Neural cell (in vitro differentiated cells): ENCODE results near the gene TMEM184B. TPM values are rescaled to one million over a fixed set of nuclear protein-coding genes. Genes with fewer than 3 reads are reported as not detected.

Source experiments
- H2AFZ ChIP-seq: fragments of 200-600, 300-800 bp; sonication (generic), shearing (Covaris generic); 2 replicates; pipeline ENCODE4 v1.6.0; 2014; ENCODE audit warnings: low read depth, mild to moderate bottlenecking, antibody characterized with exemption, low read length, moderate library complexity
- H3F3A ChIP-seq: fragments of 200-600 bp; shearing (Covaris generic); 2 replicates; pipeline ENCODE4 v1.6.1; 2016; ENCODE audit warnings: mild to moderate bottlenecking, moderate library complexity, mixed read lengths, antibody characterized with exemption, low read length; ENCODE audit not compliant: insufficient read depth, poor library complexity, severe bottlenecking
- H3K27ac ChIP-seq: fragments of 200-600, 300-800 bp; sonication (generic), shearing (Covaris generic); 2 replicates; pipeline ENCODE4 v1.5.1; 2014; ENCODE audit warnings: mild to moderate bottlenecking, low read length, moderate library complexity
- H3K27me3 ChIP-seq: fragments of 300-800, 200-600 bp; sonication (generic), shearing (Covaris generic); 2 replicates; pipeline ENCODE4 v1.6.0; 2014; ENCODE audit warnings: mild to moderate bottlenecking, low read depth, low read length, moderate library complexity; ENCODE audit not compliant: insufficient read depth
- H3K36me3 ChIP-seq: fragments of 300-800, 200-600 bp; sonication (generic), shearing (Covaris generic); 2 replicates; pipeline ENCODE4 v1.5.1; 2014; ENCODE audit warnings: mild to moderate bottlenecking, antibody characterized with exemption, low read length, moderate library complexity; ENCODE audit not compliant: insufficient read depth
- H3K4me2 ChIP-seq: fragments of 300-800, 200-600 bp; sonication (generic), shearing (Covaris generic); 2 replicates; pipeline ENCODE4 v1.6.0; 2014; ENCODE audit warnings: mild to moderate bottlenecking, low read length
- H3K4me3 ChIP-seq: fragments of 300-800, 200-600 bp; sonication (generic), shearing (Covaris generic); 2 replicates; pipeline ENCODE4 v1.5.1; 2014; ENCODE audit warnings: mild to moderate bottlenecking, low read length, moderate library complexity
- H3K79me2 ChIP-seq: fragments of 200-600 bp; shearing (Covaris generic); replicated peaks from 2 replicates; pipeline ENCODE4 v1.6.0; 2014; ENCODE audit warnings: mild to moderate bottlenecking, low read length, moderate library complexity; ENCODE audit not compliant: insufficient read depth
- H3K9ac ChIP-seq: fragments of 300-800, 200-600 bp; sonication (generic), shearing (Covaris generic); 2 replicates; pipeline ENCODE4 v1.6.1; 2016; ENCODE audit warnings: mild to moderate bottlenecking, low read length, mixed read lengths
- H3K9me2 ChIP-seq: fragments of 200-600 bp; shearing (Covaris generic); 2 replicates; pipeline ENCODE4 v1.6.1; 2016; ENCODE audit warnings: mild to moderate bottlenecking, low read length, mixed read lengths; ENCODE audit not compliant: insufficient read depth
- H3K9me3 ChIP-seq: fragments of 200-600, 300-800 bp; sonication (generic), shearing (Covaris generic); 2 replicates; pipeline ENCODE4 v1.6.1; 2016; ENCODE audit warnings: mild to moderate bottlenecking, mixed run types, low read length, moderate library complexity, mixed read lengths
- H4K20me1 ChIP-seq: fragments of 200-600 bp; shearing (Covaris generic); 2 replicates; pipeline ENCODE4 v1.6.1; 2016; ENCODE audit warnings: mild to moderate bottlenecking, mixed run types; ENCODE audit not compliant: insufficient read depth
- CTCF ChIP-seq: fragments of 450-650 bp; IDR thresholded peaks from 2 replicates; pipeline ENCODE4 v1.5.1; 2014; ENCODE audit warnings: antibody characterized with exemption, mild to moderate bottlenecking, moderate library complexity; ENCODE audit not compliant: poor library complexity, severe bottlenecking
- EP300 ChIP-seq: fragments of 450-650 bp; conservative IDR thresholded peaks from 2 replicates; pipeline ENCODE4 v1.6.1; 2014; ENCODE audit warnings: antibody characterized with exemption, mild to moderate bottlenecking, moderate library complexity; ENCODE audit not compliant: poor library complexity, severe bottlenecking
- EZH2 ChIP-seq: fragments of 200-600, 300-800 bp; shearing (Covaris generic), sonication (generic); IDR thresholded peaks from 2 replicates; pipeline ENCODE4 v1.6.1; 2014; ENCODE audit warnings: antibody characterized with exemption, low read length, borderline replicate concordance, mild to moderate bottlenecking; ENCODE audit not compliant: insufficient read depth, poor library complexity, severe bottlenecking
- MXI1 ChIP-seq: fragments of 450-650 bp; conservative IDR thresholded peaks from 2 replicates; pipeline ENCODE4 v1.6.1; 2014; ENCODE audit warnings: antibody characterized with exemption, mild to moderate bottlenecking; ENCODE audit not compliant: poor library complexity, severe bottlenecking
- POLR2AphosphoS5 ChIP-seq: IDR thresholded peaks from 2 replicates; pipeline ENCODE4 v1.6.1; 2012
- RAD21 ChIP-seq: fragments of 450-650 bp; conservative IDR thresholded peaks from 2 replicates; pipeline ENCODE4 v1.6.1; 2014; ENCODE audit warnings: antibody characterized with exemption, mild to moderate bottlenecking, moderate library complexity
- REST ChIP-seq: IDR thresholded peaks from 2 replicates; pipeline ENCODE4 v1.6.1; 2012; ENCODE audit warnings: borderline replicate concordance
- SMC3 ChIP-seq: fragments of 450-650 bp; conservative IDR thresholded peaks from 2 replicates; pipeline ENCODE4 v1.6.1; 2014; ENCODE audit warnings: antibody characterized with exemption, mild to moderate bottlenecking, moderate library complexity; ENCODE audit not compliant: poor library complexity
- TAF1 ChIP-seq: IDR thresholded peaks from 2 replicates; pipeline ENCODE4 v1.6.1; 2012; ENCODE audit warnings: low read depth
- polyA plus RNA-seq: library from polyadenylated mRNA; depleted of rRNA; stranded (reverse); fragments of >200 nt; gene quantifications from 2 replicates; pipeline ENCODE4 v1.2.3, GENCODE V29; 2014

The TMEM184B gene
- polyA plus RNA-seq, 1 donor from 2014 or later = 19.7 TPM

GRCh38 chr22:38190581-38190980 lies 82.2 kb downstream of the TMEM184B start:
- no peaks in the 10 kb centered on the region for H3K27me3 ChIP-seq
- no peak overlapping the region for H3K9ac ChIP-seq
- H3K9me3 ChIP-seq = no peaks in the 10 kb centered on the region
- H3K27ac ChIP-seq = peak overlapping the region; percentile 5
- H3K9me2 ChIP-seq = no peaks in the 10 kb centered on the region
- TF ChIP-seq MXI1 = no peak
- TF ChIP-seq SMC3 = no peak
- no peak for TF ChIP-seq POLR2AphosphoS5
- no peak for TF ChIP-seq TAF1
- TF ChIP-seq CTCF = no peak
- no peak for TF ChIP-seq EP300
- TF ChIP-seq RAD21 = no peak
- no peak for TF ChIP-seq REST
- TF ChIP-seq EZH2 = no peak
- H4K20me1 ChIP-seq = no peaks in the 10 kb centered on the region
- H3K4me2 ChIP-seq = no peak overlapping the region
- no peaks in the 10 kb centered on the region for H3K36me3 ChIP-seq
- H3K4me3 ChIP-seq = no peak overlapping the region
- H3K79me2 ChIP-seq = no peaks in the 10 kb centered on the region
- H3F3A ChIP-seq = no peaks in the 10 kb centered on the region
- no peak overlapping the region for H2AFZ ChIP-seq

- H3K9ac ChIP-seq = no peak overlapping the region
Measured at GRCh38 chr22:38189104-38189503, 83.7 kb downstream of the TMEM184B start.

More at GRCh38 chr22:38189104-38189503, 83.7 kb downstream of the TMEM184B start:
- Histone ChIP-seq H3K4me3 (no peak overlapping the region), H3K27me3 (no peaks in the 10 kb centered on the region), H3K36me3 (no peaks in the 10 kb centered on the region), H3K79me2 (no peaks in the 10 kb centered on the region), H2AFZ (no peak overlapping the region), H4K20me1 (no peaks in the 10 kb centered on the region), H3F3A (no peaks in the 10 kb centered on the region), H3K9me3 (no peaks in the 10 kb centered on the region), H3K9me2 (no peaks in the 10 kb centered on the region), H3K27ac (no peak overlapping the region), H3K4me2 (no peak overlapping the region)
- TF ChIP-seq EP300 (no peak), POLR2AphosphoS5 (no peak)
